Measurements from ENCODE around the gene CHD1L. TPM values are rescaled to one million over a fixed set of nuclear protein-coding genes. Genes with fewer than 3 reads are reported as not detected.

Gene CHD1L
- total and polyA plus RNA-seq, 7 experiments from 2014 or later, result 19.3 to 53.9 (median 30.4) TPM

- H3K27me3 ChIP-seq (ENCODE audit: control insufficient read depth in 2 of 2, insufficient read depth in 2 of 2, low read length in 2 of 2), result peaks cover 0 to 5% of the 10 kb centered on the region in 2 donors
- DNase-seq, result no peak
- H3K4me3 ChIP-seq (ENCODE audit: low read length), result no peak overlapping the region
- H3K27me3 Mint-ChIP-seq, result peaks cover 36 to 48% (median 40%) of the 10 kb centered on the region in 5 donors
- no peaks in the 10 kb centered on the region for H3K36me3 ChIP-seq (ENCODE audit: control insufficient read depth in 2 of 3, insufficient read depth in 3 of 3, low read length in 3 of 3)
- peaks cover 0 to 2% (median 0%) of the 10 kb centered on the region in 5 donors for H3K36me3 Mint-ChIP-seq
- ATAC-seq, result no peak
- ChIA-PET CTCF (no interaction called here), POLR2A (no interaction called here)
- no peaks in the 10 kb centered on the region for H3K9me3 ChIP-seq (ENCODE audit: control insufficient read depth in 2 of 3, low read length in 3 of 3)
- H3K4me1 Mint-ChIP-seq, result no peaks in the 10 kb centered on the region
- no peak overlapping the region for H3K4me3 Mint-ChIP-seq
- intact Hi-C loops (cut with micrococcal nuclease), result no loop called here
- no peaks in the 10 kb centered on the region for H3K4me1 ChIP-seq (ENCODE audit: control insufficient read depth in 2 of 2, insufficient read depth in 2 of 2, low read length in 2 of 2)
- no peak overlapping the region for H3K27ac ChIP-seq (ENCODE audit: low read depth, low read length)
- H3K27ac Mint-ChIP-seq, result no peak overlapping the region
- H3K9me3 Mint-ChIP-seq, result peaks cover 0 to 5% (median 0%) of the 10 kb centered on the region in 11 donors
Measured at GRCh38 chr1:147334292-147334691, 91.8 kb downstream of the CHD1L start.

GRCh38 chr1:147336291-147336690 lies 93.8 kb downstream of the CHD1L start:
- DNase-seq (no peak), ATAC-seq (no peak)
- Histone ChIP-seq H3K27ac (ENCODE audit: low read depth, low read length) (no peak overlapping the region), H3K27me3 (ENCODE audit: control insufficient read depth in 2 of 2, insufficient read depth in 2 of 2, low read length in 2 of 2) (peaks cover 0 to 5% of the 10 kb centered on the region in 2 donors), H3K4me3 (ENCODE audit: low read length) (no peak overlapping the region), H3K36me3 (ENCODE audit: control insufficient read depth in 2 of 3, insufficient read depth in 3 of 3, low read length in 3 of 3) (no peaks in the 10 kb centered on the region), H3K4me1 (ENCODE audit: control insufficient read depth in 2 of 2, insufficient read depth in 2 of 2, low read length in 2 of 2) (no peaks in the 10 kb centered on the region), H3K9me3 (ENCODE audit: control insufficient read depth in 2 of 3, low read length in 3 of 3) (no peaks in the 10 kb centered on the region)
- ChIA-PET POLR2A (no interaction called here), CTCF (no interaction called here)
- Mint-ChIP-seq H3K27me3 (peaks cover 35 to 49% (median 43%) of the 10 kb centered on the region in 5 donors), H3K9me3 (peaks cover 0 to 5% (median 0%) of the 10 kb centered on the region in 11 donors), H3K27ac (no peak overlapping the region), H3K4me3 (no peak overlapping the region), H3K36me3 (no peaks in the 10 kb centered on the region), H3K4me1 (no peaks in the 10 kb centered on the region)
- intact Hi-C loops (cut with micrococcal nuclease), result no loop called here

DNA sequence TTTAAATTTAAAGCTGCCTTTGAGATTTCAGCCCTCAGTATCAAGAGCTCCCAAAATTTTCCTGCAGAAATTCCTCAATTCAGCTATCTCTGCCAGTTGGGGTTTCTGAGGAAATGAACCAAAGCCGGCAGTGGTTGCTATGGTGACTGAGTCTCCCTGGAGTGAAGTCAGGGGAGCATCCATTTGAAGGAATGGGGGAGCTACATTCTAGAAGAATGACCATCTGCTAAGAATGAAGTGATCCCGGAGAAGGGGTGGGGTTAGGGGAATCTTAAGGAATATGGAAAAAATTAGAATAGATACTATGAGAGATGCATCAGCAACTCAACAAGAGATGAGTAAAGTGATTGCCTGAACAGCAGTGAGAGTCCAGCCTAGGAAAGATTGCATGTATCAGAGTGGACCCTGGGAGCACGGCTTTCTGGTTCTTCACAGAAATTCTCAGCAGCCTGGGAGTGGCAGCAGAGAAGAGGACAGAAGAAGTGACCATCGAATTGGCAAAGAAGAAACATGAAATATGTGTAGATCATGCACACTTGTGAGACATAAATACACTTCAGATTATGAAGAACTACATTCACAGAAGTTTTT lies 94.7 kb downstream of the CHD1L start:
- Mint-ChIP-seq H3K9me3 (peaks cover 0 to 8% (median 0%) of the 10 kb centered on the region in 11 donors), H3K27me3 (peaks cover 35 to 51% (median 46%) of the 10 kb centered on the region in 5 donors), H3K36me3 (no peaks in the 10 kb centered on the region), H3K4me1 (no peaks in the 10 kb centered on the region), H3K4me3 (no peak overlapping the region), H3K27ac (no peak overlapping the region)
- ChIA-PET POLR2A (no interaction called here), CTCF (no interaction called here)
- Histone ChIP-seq H3K36me3 (ENCODE audit: control insufficient read depth in 2 of 3, insufficient read depth in 3 of 3, low read length in 3 of 3) (no peaks in the 10 kb centered on the region), H3K27ac (ENCODE audit: low read depth, low read length) (no peak overlapping the region), H3K4me1 (ENCODE audit: control insufficient read depth in 2 of 2, insufficient read depth in 2 of 2, low read length in 2 of 2) (no peaks in the 10 kb centered on the region), H3K4me3 (ENCODE audit: low read length) (no peak overlapping the region), H3K27me3 (ENCODE audit: control insufficient read depth in 2 of 2, insufficient read depth in 2 of 2, low read length in 2 of 2) (peaks cover 0 to 5% of the 10 kb centered on the region in 2 donors), H3K9me3 (ENCODE audit: control insufficient read depth in 2 of 3, low read length in 3 of 3) (no peaks in the 10 kb centered on the region)
- no peak for DNase-seq
- ATAC-seq, result no peak
- intact Hi-C loops (cut with micrococcal nuclease), result no loop called here

GRCh38 chr1:147338571-147338970 lies 96.1 kb downstream of the CHD1L start:
- H3K27me3 Mint-ChIP-seq, result peaks cover 27 to 62% (median 45%) of the 10 kb centered on the region in 5 donors
- H3K4me1 ChIP-seq (ENCODE audit: control insufficient read depth in 2 of 2, insufficient read depth in 2 of 2, low read length in 2 of 2), result no peaks in the 10 kb centered on the region
- peaks cover 0 to 5% of the 10 kb centered on the region in 2 donors for H3K27me3 ChIP-seq (ENCODE audit: control insufficient read depth in 2 of 2, insufficient read depth in 2 of 2, low read length in 2 of 2)
- peaks cover 0 to 8% (median 0%) of the 10 kb centered on the region in 11 donors for H3K9me3 Mint-ChIP-seq
- H3K9me3 ChIP-seq (ENCODE audit: control insufficient read depth in 2 of 3, low read length in 3 of 3), result no peaks in the 10 kb centered on the region
- no peaks in the 10 kb centered on the region for H3K36me3 ChIP-seq (ENCODE audit: control insufficient read depth in 2 of 3, insufficient read depth in 3 of 3, low read length in 3 of 3)
- ChIA-PET CTCF (interaction anchor here (0.5 kb wide), 1 partner anchor 513 kb away, joined by 3 read pairs; no protein-coding TSS in a partner anchor), POLR2A (no interaction called here)
- DNase-seq, result no peak
- no peak overlapping the region for H3K27ac Mint-ChIP-seq
- H3K4me1 Mint-ChIP-seq, result no peaks in the 10 kb centered on the region
- no peaks in the 10 kb centered on the region for H3K36me3 Mint-ChIP-seq
- no peak overlapping the region for H3K27ac ChIP-seq (ENCODE audit: low read depth, low read length)
- H3K4me3 Mint-ChIP-seq, result no peak overlapping the region
- no peak overlapping the region for H3K4me3 ChIP-seq (ENCODE audit: low read length)
- ATAC-seq, result no peak
- intact Hi-C loops (cut with micrococcal nuclease), result no loop called here

- intact Hi-C loops (cut with micrococcal nuclease), result no loop called here
- peaks cover 0 to 13% (median 0%) of the 10 kb centered on the region in 5 donors for H3K36me3 Mint-ChIP-seq
Measured at GRCh38 chr1:147341246-147341645, 98.8 kb downstream of the CHD1L start.

More at GRCh38 chr1:147341246-147341645, 98.8 kb downstream of the CHD1L start:
- no peak overlapping the region for H3K27ac ChIP-seq (ENCODE audit: low read depth, low read length)
- peaks cover 25 to 83% (median 65%) of the 10 kb centered on the region in 5 donors for H3K27me3 Mint-ChIP-seq
- no peak overlapping the region for H3K27ac Mint-ChIP-seq
- DNase-seq, result no peak
- H3K4me1 ChIP-seq (ENCODE audit: control insufficient read depth in 2 of 2, insufficient read depth in 2 of 2, low read length in 2 of 2), result no peaks in the 10 kb centered on the region
- H3K27me3 ChIP-seq (ENCODE audit: control insufficient read depth in 2 of 2, insufficient read depth in 2 of 2, low read length in 2 of 2), result peaks cover 0 to 3% of the 10 kb centered on the region in 2 donors
- peaks cover 0 to 16% (median 6%) of the 10 kb centered on the region in 11 donors for H3K9me3 Mint-ChIP-seq
- H3K36me3 ChIP-seq (ENCODE audit: control insufficient read depth in 2 of 3, insufficient read depth in 3 of 3, low read length in 3 of 3), result no peaks in the 10 kb centered on the region
- no peaks in the 10 kb centered on the region for H3K4me1 Mint-ChIP-seq
- H3K9me3 ChIP-seq (ENCODE audit: control insufficient read depth in 2 of 3, low read length in 3 of 3), result no peaks in the 10 kb centered on the region
- ChIA-PET POLR2A (interaction anchor here (0.6 kb wide), 1 partner anchor 29 kb away, joined by 4 read pairs; no protein-coding TSS in a partner anchor), CTCF (no interaction called here)
- no peak for ATAC-seq
- no peak overlapping the region for H3K4me3 ChIP-seq (ENCODE audit: low read length)
- H3K4me3 Mint-ChIP-seq, result no peak overlapping the region

Other genes starting within 250 kb of the CHD1L start
- gene PRKAB2, start 70.2 kb upstream of the CHD1L start, total RNA-seq, result 10 to 100 TPM in 4 of 5 experiments, 1 to 10 TPM in 1; 8.1 to 26.9 (median 11.4) TPM
- 1 to 10 TPM; 2.4 to 3.7 TPM for gene PRKAB2, start 70.2 kb upstream of the CHD1L start, polyA plus RNA-seq
- 1 to 10 TPM in 2 of 5 experiments, under 1 TPM in 3; 0.29 to 4.3 (median 0.70) TPM for gene FMO5, start 17.3 kb upstream of the CHD1L start, total RNA-seq
- gene FMO5, start 17.3 kb upstream of the CHD1L start, polyA plus RNA-seq, result under 1 TPM; 0.22 to 0.79 TPM